CD14-positive monocyte (primary cell): Measurements from ENCODE around the gene KDM2A. TPM values are rescaled to one million over a fixed set of nuclear protein-coding genes. Genes with fewer than 3 reads are reported as not detected.

ENCODE experiments used
- DNase-seq, 3 donors: peaks; one replicate each; pipeline ENCODE4 v3.0.0-alpha.2; 2011 to 2022
- H2AFZ ChIP-seq: 2 replicates; pipeline ENCODE4 v1.6.0; 2012; ENCODE audit warnings: mild to moderate bottlenecking, low read depth, low read length, inconsistent platforms; ENCODE audit not compliant: insufficient read depth, poor library complexity, severe bottlenecking
- H3K27ac ChIP-seq, 2 donors: 1 replicate in 1 of 2; 2 replicates in 1 of 2; pipeline ENCODE4 v1.5.1; 2012 to 2013; ENCODE audit warnings: low read length in 2 of 2, control low read depth in 1 of 2, inconsistent platforms in 1 of 2, low read depth in 1 of 2, mild to moderate bottlenecking in 1 of 2
- H3K27me3 ChIP-seq, 2 donors: one replicate each; pipeline versions ENCODE4 v1.6.0 to v1.6.1; 2011 to 2013; ENCODE audit warnings: low read length in 2 of 2; ENCODE audit not compliant: control insufficient read depth in 2 of 2, insufficient read depth in 2 of 2
- H3K36me3 ChIP-seq, 2 donors: replicated peaks in 1 of 2; 1 replicate in 1 of 2; 2 replicates in 1 of 2; pipeline versions ENCODE4 v1.5.1 to v1.6.1; 2012 to 2013; ENCODE audit warnings: low read length in 2 of 2, control low read depth in 1 of 2, inconsistent platforms in 1 of 2, mild to moderate bottlenecking in 1 of 2; ENCODE audit not compliant: insufficient read depth in 2 of 2, control insufficient read depth in 1 of 2
- H3K4me1 ChIP-seq, 2 donors: 1 replicate in 1 of 2; 2 replicates in 1 of 2; pipeline versions ENCODE4 v1.5.1 to v1.6.1; 2012 to 2013; ENCODE audit warnings: low read length in 2 of 2, control low read depth in 1 of 2, inconsistent platforms in 1 of 2, mild to moderate bottlenecking in 1 of 2, moderate library complexity in 1 of 2; ENCODE audit not compliant: insufficient read depth in 2 of 2, control insufficient read depth in 1 of 2
- H3K4me2 ChIP-seq: replicated peaks from 2 replicates; pipeline ENCODE3; 2012; ENCODE audit warnings: low read length, moderate library complexity, mild to moderate bottlenecking; ENCODE audit not compliant: poor library complexity, severe bottlenecking; ENCODE audit errors: extremely low read depth
- H3K4me3 ChIP-seq, 3 experiments: fragments of 200-600 bp in 1 of 3; sonication (generic) in 1 of 3; replicated peaks in 1 of 3; 1 replicate in 2 of 3; 2 replicates in 1 of 3; pipeline ENCODE4 v1.5.1; 2011 to 2013; ENCODE audit warnings: low read length in 3 of 3, mild to moderate bottlenecking in 3 of 3, control low read depth in 2 of 3, low read depth in 2 of 3, inconsistent platforms in 1 of 3, moderate library complexity in 1 of 3
- H3K79me2 ChIP-seq: 2 replicates; pipeline ENCODE4 v1.6.0; 2012; ENCODE audit warnings: mild to moderate bottlenecking, control low read depth, inconsistent platforms, low read length, moderate library complexity; ENCODE audit not compliant: insufficient read depth
- H3K9ac ChIP-seq: 2 replicates; pipeline ENCODE4 v1.6.0; 2017; ENCODE audit warnings: low read length, mild to moderate bottlenecking; ENCODE audit not compliant: insufficient read depth, poor library complexity, severe bottlenecking
- H3K9me3 ChIP-seq, 2 donors: replicated peaks in 1 of 2; 1 replicate in 1 of 2; 2 replicates in 1 of 2; pipeline versions ENCODE4 v1.5.1 to v1.6.1; 2012 to 2013; ENCODE audit warnings: low read length in 2 of 2, control low read depth in 1 of 2; ENCODE audit not compliant: control insufficient read depth in 1 of 2, insufficient read depth in 1 of 2
- H4K20me1 ChIP-seq: 2 replicates; pipeline ENCODE4 v1.6.0; 2012; ENCODE audit warnings: mild to moderate bottlenecking, low read length, control low read depth, moderate library complexity; ENCODE audit not compliant: insufficient read depth
- H3K27ac Mint-ChIP-seq, 7 donors: one replicate each; pipeline ENCODE4 v1.8.0; 2020; ENCODE audit warnings: mild to moderate bottlenecking in 7 of 7, mixed read lengths in 7 of 7, moderate library complexity in 6 of 7, inconsistent platforms in 2 of 7
- H3K27me3 Mint-ChIP-seq, 3 donors: one replicate each; pipeline ENCODE4 v1.8.0; 2021 to 2022; ENCODE audit warnings: low read depth in 3 of 3, mild to moderate bottlenecking in 3 of 3, mixed read lengths in 3 of 3, moderate library complexity in 3 of 3, inconsistent platforms in 1 of 3
- H3K36me3 Mint-ChIP-seq, 2 donors: one replicate each; pipeline ENCODE4 v1.8.0; 2020; ENCODE audit warnings: mixed read lengths in 2 of 2, inconsistent platforms in 1 of 2, mild to moderate bottlenecking in 1 of 2
- H3K4me1 Mint-ChIP-seq: one replicate; pipeline ENCODE4 v1.8.0; 2020; ENCODE audit warnings: mild to moderate bottlenecking, mixed read lengths
- H3K4me3 Mint-ChIP-seq, 2 donors: one replicate each; pipeline ENCODE4 v1.8.0; 2020; ENCODE audit warnings: mild to moderate bottlenecking in 2 of 2, mixed read lengths in 2 of 2, moderate library complexity in 1 of 2
- H3K9me3 Mint-ChIP-seq, 7 donors: one replicate each; pipeline ENCODE4 v1.8.0; 2020 to 2022; ENCODE audit warnings: mixed read lengths in 7 of 7, mild to moderate bottlenecking in 6 of 7, moderate library complexity in 6 of 7, inconsistent platforms in 2 of 7
- CTCF ChIP-seq: fragments of 200-600 bp; IDR thresholded peaks from one replicate; pipeline ENCODE4 v1.8.0; 2022; ENCODE audit warnings: antibody characterized with exemption, mild to moderate bottlenecking
- WGBS: methylation state at CpG from one replicate; pipeline ENCODE4 v1.1.5; 2013; ENCODE audit warnings: missing lambda C conversion rate; ENCODE audit not compliant: insufficient coverage; 5-methylcytosine and 5-hydroxymethylcytosine counted together
- intact Hi-C, 2 donors: fragments of 100-400 bp; cut with micrococcal nuclease; formaldehyde crosslinking; loops; one replicate each; pipeline versions ENCODE4 v1.15.0 to v1.15.1; 2023
- polyA plus RNA-seq, 3 donors: library from polyadenylated mRNA; depleted of rRNA in 1 of 3; unstranded in 2 of 3; stranded (reverse) in 1 of 3; fragments of 300-500 nt in 2 of 3; fragments of >200 nt in 1 of 3; fragmentation: Illumina TruSeq in 2 of 3; gene quantifications; 1 replicate in 2 of 3; 2 replicates in 1 of 3; pipeline ENCODE4 v1.2.3, GENCODE V29; 2012 to 2021

Gene KDM2A
- polyA plus RNA-seq, 3 donors, result 2.6 to 98.9 (median 3.9) TPM

DNA sequence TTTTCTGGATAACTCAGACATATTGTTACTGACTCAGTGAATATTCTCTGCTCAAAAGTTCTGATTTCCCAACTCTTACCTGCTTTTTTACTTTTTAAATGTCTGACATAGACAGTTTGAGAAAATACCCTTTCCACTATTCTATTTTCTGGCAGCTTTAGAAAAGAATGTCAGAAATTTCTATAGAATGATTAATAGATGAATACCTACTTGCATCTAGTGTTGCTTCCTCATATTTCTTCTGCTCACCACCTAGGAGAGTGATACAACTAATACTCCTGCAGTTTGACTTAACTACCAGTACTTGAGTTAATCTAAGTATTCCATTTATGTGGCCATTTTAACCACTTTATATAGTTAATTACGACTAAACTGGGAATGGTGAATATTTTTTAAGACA lies 55.2 kb downstream of the KDM2A start:
- intact Hi-C loops, result no loop called here
- no peak for TF ChIP-seq CTCF
- H3K4me3 ChIP-seq, result no peak overlapping the region
- no CpG with 5 or more reads among the region's 1 CpG for WGBS
- Mint-ChIP-seq H3K27me3 (no peaks in the 10 kb centered on the region), H3K27ac (peak overlapping the region in 2 of 7 donors; percentile 20 to 26), H3K4me1 (peaks cover 11% of the 10 kb centered on the region), H3K4me3 (no peak overlapping the region), H3K9me3 (no peaks in the 10 kb centered on the region), H3K36me3 (peaks cover 26 to 46% of the 10 kb centered on the region in 2 donors)
- H3K36me3 ChIP-seq, result peaks cover 7 to 55% of the 10 kb centered on the region in 2 donors
- H3K27ac ChIP-seq, result peak overlapping the region in 1 of 2 donors; percentile 45
- DNase-seq, result no peak
- no peak overlapping the region for H3K4me2 ChIP-seq
- peaks cover 100% of the 10 kb centered on the region for H3K79me2 ChIP-seq
- no peaks in the 10 kb centered on the region for H3K4me1 ChIP-seq
- no peak overlapping the region for H3K9ac ChIP-seq
- no peak overlapping the region for H2AFZ ChIP-seq
- H3K27me3 ChIP-seq, result no peaks in the 10 kb centered on the region
- H3K9me3 ChIP-seq, result no peaks in the 10 kb centered on the region
- peaks cover 100% of the 10 kb centered on the region for H4K20me1 ChIP-seq

- no peak overlapping the region for H3K27ac ChIP-seq
- H4K20me1 ChIP-seq, result peaks cover 100% of the 10 kb centered on the region
- Mint-ChIP-seq H3K27ac (no peak overlapping the region), H3K4me1 (peaks cover 3% of the 10 kb centered on the region), H3K27me3 (no peaks in the 10 kb centered on the region), H3K9me3 (no peaks in the 10 kb centered on the region), H3K36me3 (peaks cover 40 to 52% of the 10 kb centered on the region in 2 donors), H3K4me3 (no peak overlapping the region)
- WGBS, result 98% methylated on average over 3 of the region's 9 CpGs
- no peak for DNase-seq
- H3K36me3 ChIP-seq, result peaks cover 33 to 70% of the 10 kb centered on the region in 2 donors
- H3K9ac ChIP-seq, result no peak overlapping the region
- H3K4me3 ChIP-seq, result no peak overlapping the region
- H2AFZ ChIP-seq, result no peak overlapping the region
- H3K4me1 ChIP-seq, result no peaks in the 10 kb centered on the region
- H3K27me3 ChIP-seq, result no peaks in the 10 kb centered on the region
- no peak overlapping the region for H3K4me2 ChIP-seq
- intact Hi-C loops, result no loop called here
- no peak for TF ChIP-seq CTCF
- H3K9me3 ChIP-seq, result no peaks in the 10 kb centered on the region
- H3K79me2 ChIP-seq, result peaks cover 99% of the 10 kb centered on the region
These were observed 58.6 kb downstream of the KDM2A start for GRCh38 chr11:67177399-67178281.
